K562 (cell line): ENCODE measurements around the gene HIRIP3. TPM values are rescaled to one million over a fixed set of nuclear protein-coding genes. Genes with fewer than 3 reads are reported as not detected.
A peak's percentile ranks its signal among the peaks of the same experiment; 100 is the strongest.

Source experiments
- ATF7 ChIP-seq: fragments of 450-650 bp; IDR thresholded peaks from 2 replicates; pipeline ENCODE4 v1.7.1; 2014; ENCODE audit warnings: mild to moderate bottlenecking, moderate library complexity
- CHD1 ChIP-seq: fragments of 200-600 bp; sonication (generic); IDR thresholded peaks from one replicate; pipeline ENCODE4 v1.6.1; 2012; ENCODE audit warnings: mild to moderate bottlenecking, moderate library complexity, low read length, inconsistent platforms
- CREB3 ChIP-seq: fragments of 450-650 bp; conservative IDR thresholded peaks from 2 replicates; pipeline ENCODE4 v1.6.1; 2016; ENCODE audit warnings: missing genetic modification characterization, low read depth, mild to moderate bottlenecking, missing compliant biosample characterization, moderate library complexity
- FOXJ2 ChIP-seq: fragments of 200-800 bp; sonication (Bioruptor generic); IDR thresholded peaks from 2 replicates; pipeline ENCODE4 v1.6.1; 2016; ENCODE audit warnings: missing genetic modification characterization, missing compliant biosample characterization
- RBM14 ChIP-seq: fragments of 200-400 bp; formaldehyde crosslinking; IDR thresholded peaks from 2 replicates; pipeline ENCODE4 v1.6.1; 2018; ENCODE audit warnings: low read depth, mild to moderate bottlenecking, low read length, moderate library complexity, borderline replicate concordance; ENCODE audit not compliant: insufficient read depth
- TOE1 ChIP-seq, 2 experiments: fragments of 450-650 bp in 1 of 2; sonication (generic) in 1 of 2; formaldehyde crosslinking in 1 of 2; IDR thresholded peaks; 2 replicates each; pipeline versions ENCODE4 v1.7.1 to v1.8.0; 2016 to 2022; ENCODE audit warnings: borderline replicate concordance in 2 of 2, mild to moderate bottlenecking in 2 of 2, antibody characterized with exemption in 1 of 2, inconsistent platforms in 1 of 2, low read depth in 1 of 2, missing genetic modification reagents in 1 of 2, moderate library complexity in 1 of 2
- polyA plus RNA-seq, 8 experiments: library from polyadenylated mRNA; depleted of rRNA in 4 of 8; stranded (reverse) in 5 of 8; unstranded in 3 of 8; fragments of >200 nt; fragmentation: Nextera tagmentation in 2 of 8; fragmentation: Illumina TruSeq in 1 of 8; extraction: Ambion mirVana in 2 of 8; extraction: Trizol in 1 of 8; gene quantifications; 2 replicates each; pipeline versions ENCODE4 v1.2.1 to v1.2.3, GENCODE V29; 2011 to 2014; ENCODE audit warnings: inconsistent platforms in 1 of 8, missing spikeins in 1 of 8
- total RNA-seq, 7 experiments: library from RNA; depleted of rRNA in 6 of 7; stranded (reverse); fragments of >200 nt in 6 of 7; fragmentation: Illumina TruSeq in 2 of 7; extraction: Trizol in 2 of 7; gene quantifications; 2 replicates each; pipeline versions ENCODE4 v1.2.1 to v1.2.3, GENCODE V29; 2011 to 2021; ENCODE audit warnings: low replicate concordance in 1 of 7
- TF ChIP-seq, protein P1 (sequence below): fragments of 450-650 bp; IDR thresholded peaks from 2 replicates; pipeline ENCODE4 v1.6.1; 2016; ENCODE audit warnings: low read depth, mild to moderate bottlenecking, moderate library complexity
- TF ChIP-seq, protein P2 (sequence below), 2 experiments: fragments of 450-650 bp in 1 of 2; sonication (generic) in 1 of 2; formaldehyde crosslinking in 1 of 2; IDR thresholded peaks; 2 replicates each; pipeline versions ENCODE4 v1.7.1 to v1.9.0; 2016 to 2022; ENCODE audit warnings: inconsistent platforms in 1 of 2, mild to moderate bottlenecking in 1 of 2, missing genetic modification reagents in 1 of 2
- TF ChIP-seq, protein P3 (sequence below), 2 experiments: fragments of 450-650 bp in 1 of 2; sonication (generic) in 1 of 2; formaldehyde crosslinking in 1 of 2; IDR thresholded peaks in 1 of 2; conservative IDR thresholded peaks in 1 of 2; 2 replicates each; pipeline versions ENCODE4 v1.6.1 to v1.8.1; 2016 to 2023; ENCODE audit warnings: mild to moderate bottlenecking in 2 of 2, moderate library complexity in 2 of 2, inconsistent platforms in 1 of 2, missing genetic modification reagents in 1 of 2
- TF ChIP-seq, protein P4 (sequence below): sonication (generic); formaldehyde crosslinking; IDR thresholded peaks from 2 replicates; pipeline ENCODE4 v1.8.1; 2022; ENCODE audit warnings: missing genetic modification reagents

HIRIP3 gene
- total and polyA plus RNA-seq, 9 of the 15 experiments (the other 6 are each of a cell fraction or from before 2014, with no cell fraction given), result 3.3 to 38.2 (median 18.2) TPM

- peak; percentile 69; the same call in 1 of the 2 replicates for TF ChIP-seq FOXJ2
- TF ChIP-seq, protein P1, sequence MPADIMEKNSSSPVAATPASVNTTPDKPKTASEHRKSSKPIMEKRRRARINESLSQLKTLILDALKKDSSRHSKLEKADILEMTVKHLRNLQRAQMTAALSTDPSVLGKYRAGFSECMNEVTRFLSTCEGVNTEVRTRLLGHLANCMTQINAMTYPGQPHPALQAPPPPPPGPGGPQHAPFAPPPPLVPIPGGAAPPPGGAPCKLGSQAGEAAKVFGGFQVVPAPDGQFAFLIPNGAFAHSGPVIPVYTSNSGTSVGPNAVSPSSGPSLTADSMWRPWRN, result no peak
- peak; percentile 96 for TF ChIP-seq ATF7
- no peak for TF ChIP-seq TOE1 (IDR thresholded peaks at IDR 0.05; ENCODE audit: borderline replicate concordance)
- no peak for TF ChIP-seq TOE1 (CRISPR knock-in tag; IDR thresholded peaks at IDR 0.05; ENCODE audit: borderline replicate concordance, low read depth)
- 0 out of 2 replicates have a peak, but pooled peaks have one; percentile 40 for TF ChIP-seq CREB3 (tag)
- TF ChIP-seq CHD1, result peak; percentile 38
- TF ChIP-seq, protein P2, sequence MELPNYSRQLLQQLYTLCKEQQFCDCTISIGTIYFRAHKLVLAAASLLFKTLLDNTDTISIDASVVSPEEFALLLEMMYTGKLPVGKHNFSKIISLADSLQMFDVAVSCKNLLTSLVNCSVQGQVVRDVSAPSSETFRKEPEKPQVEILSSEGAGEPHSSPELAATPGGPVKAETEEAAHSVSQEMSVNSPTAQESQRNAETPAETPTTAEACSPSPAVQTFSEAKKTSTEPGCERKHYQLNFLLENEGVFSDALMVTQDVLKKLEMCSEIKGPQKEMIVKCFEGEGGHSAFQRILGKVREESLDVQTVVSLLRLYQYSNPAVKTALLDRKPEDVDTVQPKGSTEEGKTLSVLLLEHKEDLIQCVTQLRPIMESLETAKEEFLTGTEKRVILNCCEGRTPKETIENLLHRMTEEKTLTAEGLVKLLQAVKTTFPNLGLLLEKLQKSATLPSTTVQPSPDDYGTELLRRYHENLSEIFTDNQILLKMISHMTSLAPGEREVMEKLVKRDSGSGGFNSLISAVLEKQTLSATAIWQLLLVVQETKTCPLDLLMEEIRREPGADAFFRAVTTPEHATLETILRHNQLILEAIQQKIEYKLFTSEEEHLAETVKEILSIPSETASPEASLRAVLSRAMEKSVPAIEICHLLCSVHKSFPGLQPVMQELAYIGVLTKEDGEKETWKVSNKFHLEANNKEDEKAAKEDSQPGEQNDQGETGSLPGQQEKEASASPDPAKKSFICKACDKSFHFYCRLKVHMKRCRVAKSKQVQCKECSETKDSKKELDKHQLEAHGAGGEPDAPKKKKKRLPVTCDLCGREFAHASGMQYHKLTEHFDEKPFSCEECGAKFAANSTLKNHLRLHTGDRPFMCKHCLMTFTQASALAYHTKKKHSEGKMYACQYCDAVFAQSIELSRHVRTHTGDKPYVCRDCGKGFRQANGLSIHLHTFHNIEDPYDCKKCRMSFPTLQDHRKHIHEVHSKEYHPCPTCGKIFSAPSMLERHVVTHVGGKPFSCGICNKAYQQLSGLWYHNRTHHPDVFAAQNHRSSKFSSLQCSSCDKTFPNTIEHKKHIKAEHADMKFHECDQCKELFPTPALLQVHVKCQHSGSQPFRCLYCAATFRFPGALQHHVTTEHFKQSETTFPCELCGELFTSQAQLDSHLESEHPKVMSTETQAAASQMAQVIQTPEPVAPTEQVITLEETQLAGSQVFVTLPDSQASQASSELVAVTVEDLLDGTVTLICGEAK (IDR thresholded peaks at IDR 0.05), result peak; percentile 81
- TF ChIP-seq, protein P2 (CRISPR knock-in tag; IDR thresholded peaks at IDR 0.05), result no peak
- TF ChIP-seq, protein P3, sequence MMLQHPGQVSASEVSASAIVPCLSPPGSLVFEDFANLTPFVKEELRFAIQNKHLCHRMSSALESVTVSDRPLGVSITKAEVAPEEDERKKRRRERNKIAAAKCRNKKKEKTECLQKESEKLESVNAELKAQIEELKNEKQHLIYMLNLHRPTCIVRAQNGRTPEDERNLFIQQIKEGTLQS (IDR thresholded peaks at IDR 0.05), result peak; percentile 60
- TF ChIP-seq, protein P3 (CRISPR knock-in tag; conservative IDR thresholded peaks at IDR 0.05), result peak; percentile 90
- TF ChIP-seq, protein P4, sequence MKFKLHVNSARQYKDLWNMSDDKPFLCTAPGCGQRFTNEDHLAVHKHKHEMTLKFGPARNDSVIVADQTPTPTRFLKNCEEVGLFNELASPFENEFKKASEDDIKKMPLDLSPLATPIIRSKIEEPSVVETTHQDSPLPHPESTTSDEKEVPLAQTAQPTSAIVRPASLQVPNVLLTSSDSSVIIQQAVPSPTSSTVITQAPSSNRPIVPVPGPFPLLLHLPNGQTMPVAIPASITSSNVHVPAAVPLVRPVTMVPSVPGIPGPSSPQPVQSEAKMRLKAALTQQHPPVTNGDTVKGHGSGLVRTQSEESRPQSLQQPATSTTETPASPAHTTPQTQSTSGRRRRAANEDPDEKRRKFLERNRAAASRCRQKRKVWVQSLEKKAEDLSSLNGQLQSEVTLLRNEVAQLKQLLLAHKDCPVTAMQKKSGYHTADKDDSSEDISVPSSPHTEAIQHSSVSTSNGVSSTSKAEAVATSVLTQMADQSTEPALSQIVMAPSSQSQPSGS (CRISPR knock-in tag), result no peak
- no peak for TF ChIP-seq RBM14
Observed at GRCh38 chr16:29995911-29996765, 721 bp upstream of the HIRIP3 start, which contains the start of gene INO80E (continued).
